ENCODE data around the gene NEURL3.

Gene NEURL3

GRCh38 chr2:96485350-96485749, 19.8 kb downstream of the NEURL3 start:
- H3K27ac ChIP-seq (ENCODE audit: extremely low read depth, low read depth, low read length): no peak overlapping the region
- H3K4me1 ChIP-seq (ENCODE audit: control insufficient read depth, insufficient read depth, low read length): no peaks in the 10 kb centered on the region
- no peaks in the 10 kb centered on the region for H3K36me3 ChIP-seq (ENCODE audit: control insufficient read depth in 2 of 2, insufficient read depth in 1 of 2, low read length in 2 of 2)
- POLR2A ChIA-PET: no interaction called here
- H3K4me3 ChIP-seq (ENCODE audit: low read depth, low read length): no peak overlapping the region
- H3K9me3 ChIP-seq (ENCODE audit: control insufficient read depth, insufficient read depth, low read depth, low read length): no peaks in the 10 kb centered on the region
- TF ChIP-seq SP7 (tag by site-specific recombination; IDR thresholded peaks at IDR 0.05) (no peak), ZNF394 (tag by site-specific recombination; IDR thresholded peaks at IDR 0.05; ENCODE audit: borderline replicate concordance) (no peak), ZSCAN16 (tag by site-specific recombination; IDR thresholded peaks at IDR 0.05) (no peak), ATF2 (tag by site-specific recombination; IDR thresholded peaks at IDR 0.05; ENCODE audit: low read depth) (no peak), ZIC2 (tag by site-specific recombination; IDR thresholded peaks at IDR 0.05) (peak; percentile 60), MEIS1 (CRISPR knock-in tag; IDR thresholded peaks at IDR 0.05; ENCODE audit: borderline replicate concordance) (no peak), ZNF660 (tag by site-specific recombination; IDR thresholded peaks at IDR 0.05) (no peak)
- CTCF ChIA-PET: no interaction called here

GRCh38 chr2:96484091-96484490, 21.1 kb downstream of the NEURL3 start:
- POLR2A ChIA-PET: no interaction called here
- no peaks in the 10 kb centered on the region for H3K9me3 ChIP-seq (ENCODE audit: control insufficient read depth, insufficient read depth, low read depth, low read length)
- no peak overlapping the region for H3K4me3 ChIP-seq (ENCODE audit: low read depth, low read length)
- no peaks in the 10 kb centered on the region for H3K36me3 ChIP-seq (ENCODE audit: control insufficient read depth in 2 of 2, insufficient read depth in 1 of 2, low read length in 2 of 2)
- TF ChIP-seq KLF10 (tag by site-specific recombination; IDR thresholded peaks at IDR 0.05) (no peak), ZNF776 (tag by site-specific recombination; IDR thresholded peaks at IDR 0.05; ENCODE audit: borderline replicate concordance) (no peak), ZNF37A (tag by site-specific recombination; IDR thresholded peaks at IDR 0.05) (no peak), ZSCAN5A (tag by site-specific recombination; IDR thresholded peaks at IDR 0.05) (no peak), ZNF513 (tag by site-specific recombination; IDR thresholded peaks at IDR 0.05) (no peak), ZNF585B (tag by site-specific recombination; IDR thresholded peaks at IDR 0.05) (no peak), ATF2 (tag by site-specific recombination; IDR thresholded peaks at IDR 0.05; ENCODE audit: low read depth) (no peak), ZNF48 (tag by site-specific recombination; IDR thresholded peaks at IDR 0.05) (no peak), ZNF677 (tag by site-specific recombination; IDR thresholded peaks at IDR 0.05) (no peak), SCRT2 (tag by site-specific recombination; IDR thresholded peaks at IDR 0.05) (no peak), ZNF792 (tag by site-specific recombination; IDR thresholded peaks at IDR 0.05) (no peak), ZNF707 (tag by site-specific recombination; IDR thresholded peaks at IDR 0.05) (no peak), ZNF138 (tag by site-specific recombination; IDR thresholded peaks at IDR 0.05; ENCODE audit: borderline replicate concordance) (no peak), ZNF596 (tag by site-specific recombination; IDR thresholded peaks at IDR 0.05) (no peak), ZNF449 (tag by site-specific recombination; IDR thresholded peaks at IDR 0.05) (no peak), ZBTB26 (tag by site-specific recombination; optimal IDR thresholded peaks at IDR 0.05) (no peak), ZNF214 (tag by site-specific recombination; IDR thresholded peaks at IDR 0.05; ENCODE audit: borderline replicate concordance) (no peak), BCL6B (tag by site-specific recombination; IDR thresholded peaks at IDR 0.05) (no peak)
- CTCF ChIA-PET: interaction anchor here (1.2 to 1.4 kb wide), 2 partner anchors 22 to 70 kb away, joined by 3 to 4 read pairs; no protein-coding TSS in a partner anchor
- H3K4me1 ChIP-seq (ENCODE audit: control insufficient read depth, insufficient read depth, low read length): no peaks in the 10 kb centered on the region
- no peak overlapping the region for H3K27ac ChIP-seq (ENCODE audit: extremely low read depth, low read depth, low read length)

Measured in HEK293 (cell line).